A673 (cell line): Measurements from ENCODE around the gene NLRP3.

Source experiments
- CTCF ChIP-seq: fragments of 300-800, 200-600 bp; sonication (generic); conservative IDR thresholded peaks from 2 replicates; pipeline ENCODE4 v1.5.1; 2017; ENCODE audit warnings: low read depth, mild to moderate bottlenecking, antibody characterized with exemption, low read length, moderate library complexity, mixed read lengths
- EZH2 ChIP-seq: fragments of 200-600 bp; sonication (generic); IDR thresholded peaks from 2 replicates; pipeline ENCODE4 v1.6.1; 2017; ENCODE audit warnings: borderline replicate concordance, low read depth, mild to moderate bottlenecking, mixed read lengths, antibody characterized with exemption, low read length; ENCODE audit not compliant: poor library complexity, severe bottlenecking

GRCh38 chr1:247467129-247467528 is 51.2 kb downstream of the NLRP3 start:
- TF ChIP-seq CTCF: no peak
- TF ChIP-seq EZH2: no peak
